ENCODE results near the gene DOK1. TPM values are rescaled to one million over a fixed set of nuclear protein-coding genes. Genes with fewer than 3 reads are reported as not detected.
A peak's percentile ranks its signal among the peaks of the same experiment; 100 is the strongest.

The DOK1 gene
- total and polyA plus RNA-seq, 2 donors from 2014 or later: 11.3 to 16.7 TPM

- H3K36me3 ChIP-seq (ENCODE audit: control insufficient read depth in 2 of 3, insufficient read depth in 3 of 3, low read length in 3 of 3): no peaks in the 10 kb centered on the region
- FAIRE-seq (no peak), DNase-seq (no peak)
- peaks cover 0 to 5% (median 0%) of the 10 kb centered on the region in 3 donors for H3K4me1 ChIP-seq (ENCODE audit: control insufficient read depth in 2 of 3, insufficient read depth in 2 of 3, low read depth in 1 of 3, low read length in 3 of 3)
- H3K9ac ChIP-seq (ENCODE audit: low read length in 3 of 3): no peak overlapping the region
- no peaks in the 10 kb centered on the region for H3K9me3 ChIP-seq (ENCODE audit: control insufficient read depth in 2 of 3, insufficient read depth in 1 of 3, low read length in 3 of 3)
- peak overlapping the region in 1 of 3 donors; percentile 13 for H3K4me3 ChIP-seq (ENCODE audit: low read length in 3 of 3)
- peaks cover 49% of the 10 kb centered on the region for H3K27me3 ChIP-seq (ENCODE audit: control insufficient read depth, insufficient read depth, low read length)
- intact Hi-C loops (cut with DNase I): no loop called here
- TF ChIP-seq, protein P1, sequence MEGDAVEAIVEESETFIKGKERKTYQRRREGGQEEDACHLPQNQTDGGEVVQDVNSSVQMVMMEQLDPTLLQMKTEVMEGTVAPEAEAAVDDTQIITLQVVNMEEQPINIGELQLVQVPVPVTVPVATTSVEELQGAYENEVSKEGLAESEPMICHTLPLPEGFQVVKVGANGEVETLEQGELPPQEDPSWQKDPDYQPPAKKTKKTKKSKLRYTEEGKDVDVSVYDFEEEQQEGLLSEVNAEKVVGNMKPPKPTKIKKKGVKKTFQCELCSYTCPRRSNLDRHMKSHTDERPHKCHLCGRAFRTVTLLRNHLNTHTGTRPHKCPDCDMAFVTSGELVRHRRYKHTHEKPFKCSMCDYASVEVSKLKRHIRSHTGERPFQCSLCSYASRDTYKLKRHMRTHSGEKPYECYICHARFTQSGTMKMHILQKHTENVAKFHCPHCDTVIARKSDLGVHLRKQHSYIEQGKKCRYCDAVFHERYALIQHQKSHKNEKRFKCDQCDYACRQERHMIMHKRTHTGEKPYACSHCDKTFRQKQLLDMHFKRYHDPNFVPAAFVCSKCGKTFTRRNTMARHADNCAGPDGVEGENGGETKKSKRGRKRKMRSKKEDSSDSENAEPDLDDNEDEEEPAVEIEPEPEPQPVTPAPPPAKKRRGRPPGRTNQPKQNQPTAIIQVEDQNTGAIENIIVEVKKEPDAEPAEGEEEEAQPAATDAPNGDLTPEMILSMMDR (IDR thresholded peaks at IDR 0.05; ENCODE audit: borderline replicate concordance, extremely low read depth, insufficient read depth): no peak
- no peak overlapping the region for H3K27ac ChIP-seq (ENCODE audit: low read depth in 2 of 2, low read length in 2 of 2)
These were observed 37.9 kb upstream of the DOK1 start for GRCh38 chr2:74516650-74517049.

DNA sequence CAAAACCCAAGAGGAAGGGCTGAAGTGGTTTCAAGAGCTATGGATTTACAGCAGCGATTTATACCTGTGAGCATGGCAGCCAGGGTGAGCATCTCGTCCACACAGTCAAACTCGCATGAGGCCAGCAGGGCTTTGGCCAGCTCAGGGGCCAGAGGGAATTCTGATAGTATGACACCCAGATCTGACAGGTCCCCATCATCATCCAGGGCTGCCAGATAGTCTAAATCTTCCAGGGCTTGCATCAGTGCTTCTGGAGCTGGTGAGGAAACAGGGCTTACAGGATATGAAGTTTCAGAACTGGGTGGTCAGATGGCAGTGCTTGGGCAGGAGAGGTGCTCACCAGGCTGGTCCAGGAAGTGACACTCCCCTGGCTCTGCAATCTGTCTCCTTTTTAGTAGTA is 32.0 kb upstream of the DOK1 start:
- Histone ChIP-seq H3K36me3 (ENCODE audit: control insufficient read depth in 2 of 3, insufficient read depth in 3 of 3, low read length in 3 of 3) (peaks cover 0 to 16% (median 15%) of the 10 kb centered on the region in 3 donors), H3K4me3 (ENCODE audit: low read length in 3 of 3) (no peak overlapping the region), H3K9ac (ENCODE audit: low read length in 3 of 3) (no peak overlapping the region), H3K27me3 (ENCODE audit: control insufficient read depth, insufficient read depth, low read length) (peaks cover 17% of the 10 kb centered on the region), H3K27ac (ENCODE audit: low read depth in 2 of 2, low read length in 2 of 2) (no peak overlapping the region), H3K4me1 (ENCODE audit: control insufficient read depth in 2 of 3, insufficient read depth in 2 of 3, low read depth in 1 of 3, low read length in 3 of 3) (no peaks in the 10 kb centered on the region), H3K9me3 (ENCODE audit: control insufficient read depth in 2 of 3, insufficient read depth in 1 of 3, low read length in 3 of 3) (no peaks in the 10 kb centered on the region)
- FAIRE-seq (no peak), DNase-seq (no peak)
- TF ChIP-seq, protein P1 (IDR thresholded peaks at IDR 0.05; ENCODE audit: borderline replicate concordance, extremely low read depth, insufficient read depth): no peak
- intact Hi-C loops (cut with DNase I): no loop called here

DNA sequence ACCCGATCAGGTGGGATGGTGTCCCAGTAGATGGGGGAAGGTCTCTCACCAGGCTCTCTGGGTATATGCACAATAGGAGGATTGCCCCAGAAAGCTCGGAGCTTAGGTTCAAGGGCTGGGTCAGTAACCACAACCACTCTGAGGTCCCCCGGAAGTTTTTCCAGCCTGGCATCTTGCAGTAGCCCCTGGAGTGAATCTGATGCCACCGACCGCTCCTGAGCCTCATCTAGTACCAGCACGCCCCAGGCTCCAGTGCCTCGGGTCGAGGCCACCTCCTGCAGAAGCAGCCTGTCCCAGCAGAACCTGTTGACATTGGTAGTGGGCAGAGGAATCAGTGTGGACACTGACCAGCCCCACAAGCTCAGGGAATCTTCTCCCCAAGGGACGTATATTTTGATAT is 30.5 kb upstream of the DOK1 start:
- H3K4me3 ChIP-seq (ENCODE audit: low read length in 3 of 3): no peak overlapping the region
- FAIRE-seq (no peak), DNase-seq (peak in 1 of 5 donors; percentile 52)
- peaks cover 0 to 25% (median 15%) of the 10 kb centered on the region in 3 donors for H3K36me3 ChIP-seq (ENCODE audit: control insufficient read depth in 2 of 3, insufficient read depth in 3 of 3, low read length in 3 of 3)
- intact Hi-C loops (cut with DNase I): no loop called here
- peaks cover 0 to 10% (median 4%) of the 10 kb centered on the region in 3 donors for H3K4me1 ChIP-seq (ENCODE audit: control insufficient read depth in 2 of 3, insufficient read depth in 2 of 3, low read depth in 1 of 3, low read length in 3 of 3)
- no peak overlapping the region for H3K9ac ChIP-seq (ENCODE audit: low read length in 3 of 3)
- no peaks in the 10 kb centered on the region for H3K9me3 ChIP-seq (ENCODE audit: control insufficient read depth in 2 of 3, insufficient read depth in 1 of 3, low read length in 3 of 3)
- H3K27me3 ChIP-seq (ENCODE audit: control insufficient read depth, insufficient read depth, low read length): peaks cover 2% of the 10 kb centered on the region
- TF ChIP-seq, protein P1 (IDR thresholded peaks at IDR 0.05; ENCODE audit: borderline replicate concordance, extremely low read depth, insufficient read depth): no peak
- H3K27ac ChIP-seq (ENCODE audit: low read depth in 2 of 2, low read length in 2 of 2): no peak overlapping the region

All from kidney (tissue), 14 donors.